NCI-H1105 treated with DMSO at 0.1 percent for 48 hours (cell line): Measurements from ENCODE around the gene RAB27A.
"Not testable (repeated sequence)": the region's sequence is repeated elsewhere in the genome, so short reads cannot be mapped to it uniquely, and the experiment has no call there.

Source experiments
- DNase-seq: peaks from one replicate; lab custom pipeline; 2025; lab: John Stamatoyannopoulos, UW

Gene RAB27A

DNA sequence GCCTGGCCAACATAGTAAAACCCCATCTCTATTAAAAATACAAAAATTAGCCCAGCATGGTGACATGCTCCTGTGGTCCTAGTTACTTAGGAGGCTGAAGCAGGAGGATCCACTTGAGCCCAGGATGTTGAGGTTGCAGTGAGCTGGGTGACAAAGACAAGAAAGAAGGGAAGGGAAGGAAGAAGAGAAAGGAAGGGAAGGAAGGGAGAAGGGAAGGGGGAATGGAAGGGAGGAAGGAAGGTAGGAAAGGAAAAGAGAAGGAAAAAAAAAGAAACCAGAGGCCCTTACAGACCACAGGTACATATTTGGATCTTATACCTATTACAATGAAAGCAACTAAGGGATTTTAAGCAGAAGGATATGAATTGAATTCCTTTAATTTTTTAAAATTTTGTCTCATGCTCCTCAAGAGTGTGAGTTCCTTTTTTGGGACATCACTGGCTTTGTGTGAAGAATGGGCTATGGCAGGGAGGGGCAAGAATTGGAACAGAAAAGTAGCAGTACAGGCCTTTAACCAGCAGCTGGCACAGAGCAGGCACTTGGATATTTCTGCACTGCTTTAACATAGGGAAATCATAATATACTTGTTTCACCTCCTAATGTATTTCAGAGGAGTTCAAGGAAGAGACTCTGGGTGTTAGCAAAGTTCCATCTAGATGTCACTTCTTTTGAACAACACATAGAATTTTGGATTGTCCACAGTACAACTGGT is 7.9 kb downstream of the RAB27A start:
- no peak for DNase-seq

GRCh38 chr15:55280589-55280988 is 9.0 kb downstream of the RAB27A start:
- not testable (repeated sequence) for DNase-seq

DNA sequence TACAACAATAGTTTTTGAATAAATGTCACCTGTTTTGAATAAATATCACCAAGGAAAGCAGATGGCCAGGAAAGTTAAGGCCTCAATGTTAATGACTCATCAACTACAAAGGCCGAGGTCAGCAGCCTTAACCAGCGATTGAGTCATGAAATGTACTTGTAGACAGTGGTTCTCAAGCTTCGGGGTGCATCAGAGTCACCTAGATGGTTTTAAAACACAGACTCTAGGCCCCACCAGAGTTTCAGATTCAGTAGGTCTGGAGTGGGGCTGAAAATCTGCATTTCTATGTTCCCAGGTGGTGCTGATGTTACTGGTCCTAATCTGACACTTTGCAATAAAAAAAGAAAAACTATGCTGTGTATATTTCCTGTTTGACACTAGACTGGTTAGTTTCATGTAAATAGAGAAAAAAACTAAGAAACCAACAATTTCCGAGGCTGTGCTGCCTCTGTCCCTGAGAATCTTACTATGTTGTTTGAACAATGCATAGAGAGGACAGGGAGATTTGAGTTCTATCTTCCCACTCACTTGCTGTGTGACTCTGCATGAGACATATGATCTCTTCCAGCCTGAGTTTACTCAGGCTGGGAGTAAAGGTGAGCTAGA is 9.8 kb downstream of the RAB27A start:
- DNase-seq, result no peak

GRCh38 chr15:55279100-55279745 is 10.4 kb downstream of the RAB27A start:
- no peak for DNase-seq

- no peak for DNase-seq
These were observed 11.9 kb downstream of the RAB27A start for GRCh38 chr15:55277715-55278114.

- DNase-seq, result no peak
These were observed 12.5 kb downstream of the RAB27A start for GRCh38 chr15:55277116-55277564.

DNA sequence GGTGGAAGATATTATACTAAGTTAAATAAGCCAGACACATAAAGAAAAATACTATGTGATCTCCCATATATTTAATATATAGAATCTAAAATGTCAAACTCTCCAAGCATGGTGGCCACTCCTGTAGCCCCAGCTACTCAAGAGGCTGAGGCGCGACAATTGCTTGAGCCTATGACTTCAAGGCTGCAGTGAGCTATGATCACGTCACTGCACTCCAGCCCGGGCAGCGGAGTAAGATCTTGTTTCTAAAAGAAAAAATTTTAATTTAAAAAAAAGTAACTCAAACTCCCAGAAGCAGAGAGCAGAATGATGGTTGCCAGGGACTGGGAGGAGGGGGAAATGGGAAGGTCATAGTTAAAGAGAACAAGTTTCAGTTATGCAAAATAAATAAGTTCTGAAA is 13.3 kb downstream of the RAB27A start:
- DNase-seq, result no peak

- no peak for DNase-seq
These were observed 19.3 kb downstream of the RAB27A start for GRCh38 chr15:55270291-55270690.

GRCh38 chr15:55268176-55268695 is 21.4 kb downstream of the RAB27A start:
- no peak for DNase-seq

- no peak for DNase-seq
These were observed 22.0 kb downstream of the RAB27A start for GRCh38 chr15:55267401-55268175.

- DNase-seq, result no peak
These were observed 23.1 kb downstream of the RAB27A start for GRCh38 chr15:55266547-55266946.

- DNase-seq, result no peak
These were observed 29.0 kb downstream of the RAB27A start for GRCh38 chr15:55260562-55261131.

DNA sequence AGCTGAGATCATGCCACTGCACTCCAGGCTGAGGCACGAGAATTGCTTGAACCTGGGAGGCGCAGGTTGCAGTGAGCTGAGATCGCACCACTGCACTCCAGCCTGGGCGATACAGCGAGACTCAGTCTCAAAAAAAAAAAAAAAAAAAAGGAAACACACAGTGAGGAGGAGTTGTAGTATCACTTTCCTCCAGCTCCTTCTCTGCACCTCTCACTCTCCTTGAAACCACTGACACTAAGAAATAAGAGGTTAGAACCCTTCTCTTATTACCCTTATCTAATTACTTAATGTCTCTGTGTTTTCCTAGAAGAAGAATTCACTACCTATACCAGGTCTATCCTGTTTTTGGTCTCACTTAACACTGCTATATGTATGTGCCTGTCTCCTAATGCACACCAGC is 31.7 kb downstream of the RAB27A start:
- DNase-seq, result no peak

GRCh38 chr15:55257012-55257670 is 32.5 kb downstream of the RAB27A start:
- DNase-seq, result no peak

DNA sequence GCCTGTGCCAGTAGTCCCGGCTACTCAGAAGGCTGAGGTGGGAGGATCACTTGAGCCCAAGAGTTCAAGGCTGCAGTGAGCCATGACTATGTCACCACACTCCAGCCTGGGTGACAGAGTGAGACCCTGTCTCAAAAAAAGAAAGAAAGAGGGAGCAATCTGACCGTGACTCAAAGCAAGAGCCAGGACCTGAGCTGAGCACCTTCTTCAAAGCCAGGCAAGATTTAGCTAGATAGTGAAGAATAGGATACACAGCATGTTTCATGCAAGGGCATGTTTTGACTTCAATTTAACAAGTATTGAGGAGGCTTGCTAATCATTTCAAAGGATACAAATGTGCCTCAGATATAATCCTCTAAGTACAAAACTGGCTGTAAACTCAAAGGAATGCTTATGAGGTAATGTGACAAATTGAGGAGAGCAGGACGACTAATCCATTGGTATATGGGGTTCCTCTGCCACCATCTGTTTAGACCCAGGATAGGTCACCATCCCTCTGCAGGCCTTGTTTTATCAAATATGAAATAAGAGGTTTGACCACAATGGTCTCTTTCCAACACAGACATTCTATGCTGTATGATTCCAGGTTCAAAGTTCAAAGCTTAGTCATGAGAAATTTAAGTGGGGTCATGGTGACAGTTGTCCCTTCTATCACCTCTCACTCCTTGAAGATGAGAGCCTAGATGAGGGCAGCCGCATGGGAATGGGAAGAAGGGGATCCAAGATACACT is 33.2 kb downstream of the RAB27A start:
- no peak for DNase-seq

DNA sequence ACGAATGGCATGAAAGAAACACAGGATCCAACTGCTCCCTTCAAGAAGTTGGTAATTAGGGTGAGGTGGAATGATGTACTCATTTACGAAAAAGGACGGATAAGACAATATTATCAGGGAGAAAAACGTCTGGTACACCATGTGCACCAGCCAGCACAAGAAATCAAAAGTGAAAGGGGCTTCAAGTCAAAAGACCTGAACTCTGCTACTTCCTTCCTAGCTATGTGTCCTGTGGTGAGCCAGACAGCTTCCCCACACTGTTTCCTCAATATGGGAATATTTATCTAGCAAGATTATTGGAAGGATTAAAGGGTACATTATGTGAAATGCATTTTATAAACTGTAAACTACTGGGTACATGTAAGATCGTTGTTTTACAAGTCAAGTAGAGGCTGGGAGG is 33.9 kb downstream of the RAB27A start:
- DNase-seq, result no peak

DNA sequence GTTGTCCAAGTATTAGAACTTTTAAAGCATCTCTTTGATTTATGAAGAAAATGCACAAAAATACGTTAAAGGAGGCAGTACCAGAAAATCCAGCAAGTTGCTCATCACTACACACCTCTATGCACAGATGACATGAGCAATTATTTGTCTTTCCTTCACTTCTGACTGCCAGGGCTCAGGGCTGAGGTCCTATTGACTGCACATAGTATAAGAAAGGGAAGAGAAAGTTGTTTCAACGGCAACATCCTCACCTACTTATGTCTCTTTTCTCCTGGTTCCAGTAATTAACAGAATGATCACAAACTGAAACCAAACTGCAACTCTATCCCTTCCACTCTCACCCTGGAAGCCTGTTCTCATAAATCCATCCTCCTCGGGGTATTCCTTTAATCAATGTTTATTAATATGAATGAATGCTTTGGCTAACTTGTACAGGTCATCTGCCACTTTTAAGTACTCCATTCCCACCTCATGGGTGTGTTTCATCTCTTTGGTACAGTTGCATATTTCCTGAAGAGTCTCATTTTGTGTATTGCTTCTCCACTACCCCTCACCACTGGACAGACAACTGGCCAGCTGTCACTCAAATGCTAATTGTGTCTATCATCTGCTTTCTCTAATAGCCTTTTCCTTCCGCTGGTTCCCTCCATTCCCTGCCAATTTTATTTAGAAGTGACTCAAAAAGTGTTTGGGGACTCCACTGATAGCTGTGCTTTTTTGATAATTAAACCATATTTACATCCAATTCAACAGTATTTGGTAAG is 34.5 kb downstream of the RAB27A start:
- no peak for DNase-seq

DNA sequence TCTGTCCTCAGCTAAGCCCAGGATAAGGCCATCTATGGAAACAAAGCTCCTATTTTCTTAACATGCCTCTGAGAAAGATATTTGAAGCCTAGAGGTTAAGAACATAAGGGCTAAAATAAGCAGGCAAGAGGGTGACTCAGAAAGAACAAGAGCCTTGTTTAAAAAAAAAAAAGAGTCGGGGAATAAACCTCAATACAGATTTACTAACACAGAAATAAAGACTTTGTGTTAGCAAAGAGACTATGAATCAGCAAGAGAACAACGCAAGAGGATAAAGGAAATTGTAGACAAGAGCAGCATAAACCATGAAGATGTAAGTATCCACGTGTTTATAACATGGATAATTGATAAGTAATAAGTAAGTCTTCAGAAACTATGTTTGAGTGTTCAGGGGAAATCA is 36.0 kb downstream of the RAB27A start:
- DNase-seq, result no peak

DNA sequence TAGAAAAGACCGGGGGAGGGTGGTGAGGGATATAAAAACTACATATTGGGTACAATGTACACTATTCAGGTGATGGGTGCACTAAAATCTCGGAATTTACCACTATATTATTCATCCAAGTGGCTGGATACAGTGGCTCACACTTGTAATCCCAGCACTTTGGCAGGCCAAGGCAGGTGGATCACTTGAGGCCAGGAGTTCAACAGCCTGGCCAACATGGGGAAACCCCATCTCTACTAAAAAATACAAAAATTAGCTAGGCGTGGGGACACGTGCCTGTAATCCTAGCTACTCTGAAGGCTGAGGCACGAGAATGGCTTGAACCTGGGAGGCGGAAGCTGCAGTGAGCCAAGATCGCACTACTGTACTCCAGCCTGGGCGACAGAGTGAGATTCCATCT is 37.4 kb downstream of the RAB27A start:
- not testable (repeated sequence) for DNase-seq

DNA sequence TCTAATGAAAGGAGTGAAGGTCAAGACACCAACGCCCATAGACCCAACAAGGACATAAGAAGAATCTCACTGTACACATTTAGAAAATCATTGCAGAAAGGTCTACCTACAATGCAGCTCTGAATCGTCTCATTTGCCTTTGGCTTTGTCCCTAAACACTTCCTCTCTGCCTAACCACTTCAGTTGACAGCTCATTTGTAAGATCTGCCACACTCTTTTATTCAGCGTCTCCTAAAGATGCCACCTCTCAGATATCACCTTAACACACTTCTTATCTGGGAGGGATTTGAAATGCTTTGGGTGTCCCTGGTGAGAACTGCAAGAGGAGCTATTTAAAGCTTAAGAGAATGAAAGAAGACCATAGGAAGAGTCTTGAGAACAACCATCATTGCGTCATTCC is 38.7 kb downstream of the RAB27A start:
- no peak for DNase-seq
